GM12865 (cell line): ENCODE data around the gene PRRT1.

Experiments
- DNase-seq: peaks from one replicate; pipeline ENCODE4 v3.0.0; 2010; ENCODE audit warnings: low read depth
- H3K4me3 ChIP-seq: 2 replicates; pipeline ENCODE4 v1.5.1; 2011; ENCODE audit warnings: mild to moderate bottlenecking, low read depth, low read length, control low read depth
- CTCF ChIP-seq: IDR thresholded peaks from 2 replicates; pipeline ENCODE4 v1.5.1; 2011; ENCODE audit warnings: low read length, control low read depth, low read depth, inconsistent platforms; ENCODE audit not compliant: insufficient read depth; ENCODE audit errors: missing control alignments

The PRRT1 gene

GRCh38 chr6:32137454-32137853, 14.3 kb downstream of the PRRT1 start:
- no peak overlapping the region for H3K4me3 ChIP-seq
- TF ChIP-seq CTCF: no peak
- DNase-seq: no peak

- no peak for DNase-seq
- H3K4me3 ChIP-seq: no peak overlapping the region
- TF ChIP-seq CTCF: no peak
Observed at GRCh38 chr6:32133786-32134185, 18.0 kb downstream of the PRRT1 start.

GRCh38 chr6:32132110-32132509, 19.6 kb downstream of the PRRT1 start:
- H3K4me3 ChIP-seq: no peak overlapping the region
- TF ChIP-seq CTCF: no peak
- no peak for DNase-seq

- no peak for TF ChIP-seq CTCF
- no peak overlapping the region for H3K4me3 ChIP-seq
- no peak for DNase-seq
Observed at GRCh38 chr6:32131439-32131948, 20.2 kb downstream of the PRRT1 start.

GRCh38 chr6:32129297-32130088, 22.2 kb downstream of the PRRT1 start:
- peak overlapping the region; percentile 95 for H3K4me3 ChIP-seq
- TF ChIP-seq CTCF: no peak
- DNase-seq: no peak

- DNase-seq: no peak
- no peak for TF ChIP-seq CTCF
- no peak overlapping the region; the same call in 1 of the 2 replicates for H3K4me3 ChIP-seq
Observed at GRCh38 chr6:32128751-32129296, 22.9 kb downstream of the PRRT1 start.
